ENCODE results near the gene TLCD3A.

The TLCD3A gene

GRCh38 chr17:721540-721937 lies 10.9 kb upstream of the TLCD3A start:
- no peaks in the 10 kb centered on the region for H3K79me2 ChIP-seq (ENCODE audit: insufficient read depth, low read length)
- no peaks in the 10 kb centered on the region for H3K27me3 ChIP-seq (ENCODE audit: insufficient read depth, low read length, poor library complexity, severe bottlenecking)
- no peaks in the 10 kb centered on the region for H3K9me2 ChIP-seq (replicated peaks; ENCODE audit: low read depth, low read length)
- no peaks in the 10 kb centered on the region for H3K4me1 ChIP-seq (ENCODE audit: insufficient read depth, low read length, poor library complexity, severe bottlenecking)
- H2AFZ ChIP-seq (ENCODE audit: low read length), result no peak overlapping the region
- no peaks in the 10 kb centered on the region for H4K20me1 ChIP-seq (ENCODE audit: insufficient read depth, low read length, poor library complexity, severe bottlenecking)
- peaks cover 3% of the 10 kb centered on the region; the same call in 1 of the 2 replicates for H3K9me3 ChIP-seq (ENCODE audit: insufficient read depth, low read depth, low read length)
- no peak overlapping the region for H3K9ac ChIP-seq (ENCODE audit: low read depth, low read length, poor library complexity, severe bottlenecking)
- H3K4me2 ChIP-seq (ENCODE audit: low read depth, low read length, poor library complexity, severe bottlenecking), result no peak overlapping the region
- no peak overlapping the region for H3K4me3 ChIP-seq (ENCODE audit: low read length, poor library complexity, severe bottlenecking)
- no peak for TF ChIP-seq EZH2phosphoT487 (IDR thresholded peaks at IDR 0.05; ENCODE audit: borderline replicate concordance)
- TF ChIP-seq, protein P1, sequence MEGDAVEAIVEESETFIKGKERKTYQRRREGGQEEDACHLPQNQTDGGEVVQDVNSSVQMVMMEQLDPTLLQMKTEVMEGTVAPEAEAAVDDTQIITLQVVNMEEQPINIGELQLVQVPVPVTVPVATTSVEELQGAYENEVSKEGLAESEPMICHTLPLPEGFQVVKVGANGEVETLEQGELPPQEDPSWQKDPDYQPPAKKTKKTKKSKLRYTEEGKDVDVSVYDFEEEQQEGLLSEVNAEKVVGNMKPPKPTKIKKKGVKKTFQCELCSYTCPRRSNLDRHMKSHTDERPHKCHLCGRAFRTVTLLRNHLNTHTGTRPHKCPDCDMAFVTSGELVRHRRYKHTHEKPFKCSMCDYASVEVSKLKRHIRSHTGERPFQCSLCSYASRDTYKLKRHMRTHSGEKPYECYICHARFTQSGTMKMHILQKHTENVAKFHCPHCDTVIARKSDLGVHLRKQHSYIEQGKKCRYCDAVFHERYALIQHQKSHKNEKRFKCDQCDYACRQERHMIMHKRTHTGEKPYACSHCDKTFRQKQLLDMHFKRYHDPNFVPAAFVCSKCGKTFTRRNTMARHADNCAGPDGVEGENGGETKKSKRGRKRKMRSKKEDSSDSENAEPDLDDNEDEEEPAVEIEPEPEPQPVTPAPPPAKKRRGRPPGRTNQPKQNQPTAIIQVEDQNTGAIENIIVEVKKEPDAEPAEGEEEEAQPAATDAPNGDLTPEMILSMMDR (conservative IDR thresholded peaks at IDR 0.05; ENCODE audit: low read length), result no peak
- peaks cover 12% of the 10 kb centered on the region; the same call in 1 of the 2 replicates for H3F3A ChIP-seq (ENCODE audit: low read depth)
- no peaks in the 10 kb centered on the region for H3K36me3 ChIP-seq (ENCODE audit: insufficient read depth, low read length)

GRCh38 chr17:725084-725483 lies 7.3 kb upstream of the TLCD3A start:
- Histone ChIP-seq H3K4me2 (ENCODE audit: low read depth, low read length, poor library complexity, severe bottlenecking) (no peak overlapping the region), H3K36me3 (ENCODE audit: insufficient read depth, low read length) (no peaks in the 10 kb centered on the region), H3K79me2 (ENCODE audit: insufficient read depth, low read length) (no peaks in the 10 kb centered on the region), H4K20me1 (ENCODE audit: insufficient read depth, low read length, poor library complexity, severe bottlenecking) (no peaks in the 10 kb centered on the region), H3K9ac (ENCODE audit: low read depth, low read length, poor library complexity, severe bottlenecking) (no peak overlapping the region), H3K9me3 (ENCODE audit: insufficient read depth, low read depth, low read length) (peaks cover 3% of the 10 kb centered on the region; the same call in 1 of the 2 replicates), H3F3A (ENCODE audit: low read depth) (peaks cover 12% of the 10 kb centered on the region; the same call in 1 of the 2 replicates), H3K4me1 (ENCODE audit: insufficient read depth, low read length, poor library complexity, severe bottlenecking) (no peaks in the 10 kb centered on the region), H2AFZ (ENCODE audit: low read length) (no peak overlapping the region), H3K9me2 (replicated peaks; ENCODE audit: low read depth, low read length) (no peaks in the 10 kb centered on the region), H3K27me3 (ENCODE audit: insufficient read depth, low read length, poor library complexity, severe bottlenecking) (no peaks in the 10 kb centered on the region), H3K4me3 (ENCODE audit: low read length, poor library complexity, severe bottlenecking) (no peak overlapping the region)
- no peak for TF ChIP-seq EZH2phosphoT487 (IDR thresholded peaks at IDR 0.05; ENCODE audit: borderline replicate concordance)
- TF ChIP-seq, protein P1 (conservative IDR thresholded peaks at IDR 0.05; ENCODE audit: low read length), result no peak

GRCh38 chr17:725746-726145 lies 6.7 kb upstream of the TLCD3A start:
- H3K9me3 ChIP-seq (ENCODE audit: insufficient read depth, low read depth, low read length), result peaks cover 3% of the 10 kb centered on the region; the same call in 1 of the 2 replicates
- TF ChIP-seq, protein P1 (conservative IDR thresholded peaks at IDR 0.05; ENCODE audit: low read length), result no peak
- no peak for TF ChIP-seq EZH2phosphoT487 (IDR thresholded peaks at IDR 0.05; ENCODE audit: borderline replicate concordance)
- H3K9ac ChIP-seq (ENCODE audit: low read depth, low read length, poor library complexity, severe bottlenecking), result no peak overlapping the region
- H3F3A ChIP-seq (ENCODE audit: low read depth), result peaks cover 12% of the 10 kb centered on the region; the same call in 1 of the 2 replicates
- H3K4me1 ChIP-seq (ENCODE audit: insufficient read depth, low read length, poor library complexity, severe bottlenecking), result peaks cover 1% of the 10 kb centered on the region
- H4K20me1 ChIP-seq (ENCODE audit: insufficient read depth, low read length, poor library complexity, severe bottlenecking), result no peaks in the 10 kb centered on the region
- no peak overlapping the region for H3K4me2 ChIP-seq (ENCODE audit: low read depth, low read length, poor library complexity, severe bottlenecking)
- H3K9me2 ChIP-seq (replicated peaks; ENCODE audit: low read depth, low read length), result no peaks in the 10 kb centered on the region
- H3K4me3 ChIP-seq (ENCODE audit: low read length, poor library complexity, severe bottlenecking), result no peak overlapping the region
- no peaks in the 10 kb centered on the region for H3K27me3 ChIP-seq (ENCODE audit: insufficient read depth, low read length, poor library complexity, severe bottlenecking)
- no peaks in the 10 kb centered on the region for H3K79me2 ChIP-seq (ENCODE audit: insufficient read depth, low read length)
- H2AFZ ChIP-seq (ENCODE audit: low read length), result no peak overlapping the region
- H3K36me3 ChIP-seq (ENCODE audit: insufficient read depth, low read length), result no peaks in the 10 kb centered on the region

Measured in Loucy (cell line).